K562 (cell line): Measurements from ENCODE around the gene SF3B3. TPM values are rescaled to one million over a fixed set of nuclear protein-coding genes. Genes with fewer than 3 reads are reported as not detected.
A peak's percentile ranks its signal among the peaks of the same experiment; 100 is the strongest.

Experiments
- AFF4 ChIP-seq: sonication (generic); formaldehyde crosslinking; IDR thresholded peaks from 2 replicates; pipeline ENCODE4 v1.8.0; 2023; ENCODE audit warnings: mild to moderate bottlenecking, missing genetic modification reagents
- GABPB1 ChIP-seq: sonication (generic); formaldehyde crosslinking; IDR thresholded peaks from 2 replicates; pipeline ENCODE4 v1.8.0; 2022; ENCODE audit warnings: mild to moderate bottlenecking, missing genetic modification reagents
- OTX1 ChIP-seq: fragments of 450-650 bp; formaldehyde crosslinking; IDR thresholded peaks from 2 replicates; pipeline ENCODE4 v1.4.0; 2022; ENCODE audit warnings: mild to moderate bottlenecking
- PBX2 ChIP-seq, 2 experiments: IDR thresholded peaks in 1 of 2; conservative IDR thresholded peaks in 1 of 2; 2 replicates each; pipeline ENCODE4 v1.6.1; 2016; ENCODE audit warnings: low read depth in 2 of 2, mild to moderate bottlenecking in 1 of 2, missing compliant biosample characterization in 1 of 2, missing genetic modification characterization in 1 of 2, moderate library complexity in 1 of 2
- RAD21 ChIP-seq, 2 experiments: fragments of 250-450 bp in 1 of 2; fragments of 450-650 bp in 1 of 2; sonication (Bioruptor Pico) in 1 of 2; formaldehyde crosslinking in 1 of 2; IDR thresholded peaks in 1 of 2; conservative IDR thresholded peaks in 1 of 2; 2 replicates each; pipeline versions ENCODE4 v1.4.0 to v1.8.0; 2020 to 2022; ENCODE audit warnings: mild to moderate bottlenecking in 2 of 2, moderate library complexity in 1 of 2
- TAF7 ChIP-seq: fragments of 450-650 bp; IDR thresholded peaks from 2 replicates; pipeline ENCODE4 v1.6.1; 2016; ENCODE audit warnings: missing genetic modification characterization, missing compliant biosample characterization
- TRIM25 ChIP-seq: fragments of 450-650 bp; IDR thresholded peaks from 2 replicates; pipeline ENCODE4 v1.7.0; 2016; ENCODE audit warnings: borderline replicate concordance
- ZNF740 ChIP-seq, 3 experiments: fragments of 200-800 bp in 1 of 3; sonication (Bioruptor generic) in 1 of 3; sonication (generic) in 1 of 3; formaldehyde crosslinking in 1 of 3; IDR thresholded peaks; 2 replicates each; pipeline versions ENCODE4 v1.6.1 to v1.8.0; 2016 to 2022; ENCODE audit warnings: mild to moderate bottlenecking in 2 of 3, missing compliant biosample characterization in 2 of 3, missing genetic modification characterization in 2 of 3, missing genetic modification reagents in 1 of 3
- polyA plus RNA-seq, 8 experiments: library from polyadenylated mRNA; depleted of rRNA in 4 of 8; stranded (reverse) in 5 of 8; unstranded in 3 of 8; fragments of >200 nt; fragmentation: Nextera tagmentation in 2 of 8; fragmentation: Illumina TruSeq in 1 of 8; extraction: Ambion mirVana in 2 of 8; extraction: Trizol in 1 of 8; gene quantifications; 2 replicates each; pipeline versions ENCODE4 v1.2.1 to v1.2.3, GENCODE V29; 2011 to 2014; ENCODE audit warnings: inconsistent platforms in 1 of 8, missing spikeins in 1 of 8
- total RNA-seq, 7 experiments: library from RNA; depleted of rRNA in 6 of 7; stranded (reverse); fragments of >200 nt in 6 of 7; fragmentation: Illumina TruSeq in 2 of 7; extraction: Trizol in 2 of 7; gene quantifications; 2 replicates each; pipeline versions ENCODE4 v1.2.1 to v1.2.3, GENCODE V29; 2011 to 2021; ENCODE audit warnings: low replicate concordance in 1 of 7

The SF3B3 gene
- total and polyA plus RNA-seq, 9 of the 15 experiments (the other 6 are each of a cell fraction or from before 2014, with no cell fraction given) = 98.9 to 546 (median 221) TPM

- TF ChIP-seq PBX2 (CRISPR knock-in tag; IDR thresholded peaks at IDR 0.05; ENCODE audit: low read depth) (no peak), PBX2 (tag; conservative IDR thresholded peaks at IDR 0.05; ENCODE audit: low read depth) (no peak), GABPB1 (CRISPR knock-in tag) (peak; percentile 91), OTX1 (CRISPR knock-in tag) (no peak), TRIM25 (no peak), ZNF740 (CRISPR knock-in tag; IDR thresholded peaks at IDR 0.05) (0 out of 2 replicates have a peak, but pooled peaks have one; percentile 49), ZNF740 (tag; IDR thresholded peaks at IDR 0.05) (no peak), RAD21 (CRISPR knock-in tag; conservative IDR thresholded peaks at IDR 0.05 in 1 of 2, IDR thresholded peaks at IDR 0.05 in 1 of 2) (no peak), TAF7 (tag) (peak; percentile 93), AFF4 (CRISPR knock-in tag) (no peak)
These were observed 407 bp upstream of the SF3B3 start, which contains the start of gene COG4 (continued) for GRCh38 chr16:70523076-70523742.
